Thymus (tissue), 11 donors: Measurements from ENCODE around the gene TCEANC2. TPM values are rescaled to one million over a fixed set of nuclear protein-coding genes. Genes with fewer than 3 reads are reported as not detected.

Experiments used
- DNase-seq, 9 donors: peaks; one replicate each; pipeline ENCODE4 v3.0.0-alpha.2; 2013; ENCODE audit warnings: low spot score in 9 of 9, low read depth in 6 of 9, missing footprints in 1 of 9
- H3K27ac ChIP-seq, 2 donors: one replicate each; pipeline ENCODE4 v1.5.1; 2013; ENCODE audit warnings: control low read depth in 1 of 2, low read depth in 1 of 2, low read length in 1 of 2, mild to moderate bottlenecking in 1 of 2, moderate library complexity in 1 of 2
- H3K27me3 ChIP-seq, 2 donors: one replicate each; pipeline ENCODE4 v1.5.1; 2013; ENCODE audit warnings: low read length in 1 of 2; ENCODE audit not compliant: control insufficient read depth in 2 of 2, insufficient read depth in 1 of 2
- H3K36me3 ChIP-seq, 2 donors: one replicate each; pipeline ENCODE4 v1.5.1; 2013; ENCODE audit warnings: low read length in 1 of 2, mild to moderate bottlenecking in 1 of 2, moderate library complexity in 1 of 2; ENCODE audit not compliant: control insufficient read depth in 2 of 2, insufficient read depth in 2 of 2
- H3K4me1 ChIP-seq, 2 donors: one replicate each; pipeline ENCODE4 v1.5.1; 2013; ENCODE audit warnings: low read length in 2 of 2; ENCODE audit not compliant: control insufficient read depth in 2 of 2, insufficient read depth in 2 of 2
- H3K4me3 ChIP-seq, 2 donors: one replicate each; pipeline ENCODE4 v1.5.1; 2013; ENCODE audit warnings: low read length in 2 of 2, control low read depth in 1 of 2, mild to moderate bottlenecking in 1 of 2
- H3K9me3 ChIP-seq, 2 donors: one replicate each; pipeline ENCODE4 v1.5.1; 2013; ENCODE audit warnings: low read length in 1 of 2, mild to moderate bottlenecking in 1 of 2; ENCODE audit not compliant: control insufficient read depth in 2 of 2, insufficient read depth in 1 of 2
- WGBS: extraction: QIAGEN DNeasy Blood & Tissue Kit; methylation state at CpG from one replicate; pipeline ENCODE4 v1.1.7; 2013; 5-methylcytosine and 5-hydroxymethylcytosine counted together
- polyA plus RNA-seq: library from polyadenylated mRNA; stranded (reverse); fragments of 200-250 nt; gene quantifications from one replicate; pipeline ENCODE4 v1.2.3, GENCODE V29; 2013
- total RNA-seq: library from RNA; stranded (reverse); fragments of 120-200 nt; gene quantifications from one replicate; pipeline ENCODE4 v1.2.4, GENCODE V29; 2013
- donor health status: healthy.

The TCEANC2 gene
- total and polyA plus RNA-seq, 2 donors = 4.0 to 5.2 TPM

DNA sequence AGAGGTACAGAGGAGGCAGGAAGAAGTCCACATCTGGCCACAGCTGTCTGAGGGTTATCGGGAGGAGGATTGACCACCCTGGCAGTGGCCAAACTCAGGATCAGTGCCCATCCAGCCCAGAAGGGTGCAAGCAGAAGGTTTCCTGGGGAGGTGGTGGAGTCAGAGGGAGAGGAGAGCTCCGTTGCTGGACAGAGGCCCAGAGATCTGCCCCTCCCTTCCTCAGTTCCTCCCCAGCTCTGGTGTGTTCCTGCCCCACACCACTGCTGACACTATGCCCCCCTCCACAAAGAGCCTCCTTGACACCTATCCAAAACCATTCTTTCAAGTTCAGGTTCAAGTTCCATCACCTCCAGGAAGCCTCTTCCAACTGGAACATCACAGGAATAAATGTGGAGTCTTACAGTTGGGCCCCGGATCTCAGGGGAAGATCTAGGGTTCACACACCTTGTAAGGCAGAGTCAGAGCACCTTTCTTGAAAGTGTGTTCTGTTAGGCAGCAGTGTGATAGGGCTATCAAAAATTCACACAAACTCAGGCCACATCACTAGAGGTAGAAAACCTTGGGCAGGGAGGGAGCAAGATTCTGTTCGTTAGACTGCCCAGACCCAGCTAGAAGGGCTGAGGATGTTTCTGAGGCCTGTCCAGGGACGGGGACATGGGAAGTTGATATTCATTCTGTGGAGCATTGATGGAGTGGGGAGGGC is 42.8 kb upstream of the TCEANC2 start:
- Histone ChIP-seq H3K36me3 (no peaks in the 10 kb centered on the region), H3K27ac (no peak overlapping the region), H3K9me3 (no peaks in the 10 kb centered on the region), H3K4me3 (no peak overlapping the region), H3K4me1 (no peaks in the 10 kb centered on the region), H3K27me3 (no peaks in the 10 kb centered on the region)
- DNase-seq = no peak
- WGBS = 87% methylated on average over 5 of the region's 5 CpGs

DNA sequence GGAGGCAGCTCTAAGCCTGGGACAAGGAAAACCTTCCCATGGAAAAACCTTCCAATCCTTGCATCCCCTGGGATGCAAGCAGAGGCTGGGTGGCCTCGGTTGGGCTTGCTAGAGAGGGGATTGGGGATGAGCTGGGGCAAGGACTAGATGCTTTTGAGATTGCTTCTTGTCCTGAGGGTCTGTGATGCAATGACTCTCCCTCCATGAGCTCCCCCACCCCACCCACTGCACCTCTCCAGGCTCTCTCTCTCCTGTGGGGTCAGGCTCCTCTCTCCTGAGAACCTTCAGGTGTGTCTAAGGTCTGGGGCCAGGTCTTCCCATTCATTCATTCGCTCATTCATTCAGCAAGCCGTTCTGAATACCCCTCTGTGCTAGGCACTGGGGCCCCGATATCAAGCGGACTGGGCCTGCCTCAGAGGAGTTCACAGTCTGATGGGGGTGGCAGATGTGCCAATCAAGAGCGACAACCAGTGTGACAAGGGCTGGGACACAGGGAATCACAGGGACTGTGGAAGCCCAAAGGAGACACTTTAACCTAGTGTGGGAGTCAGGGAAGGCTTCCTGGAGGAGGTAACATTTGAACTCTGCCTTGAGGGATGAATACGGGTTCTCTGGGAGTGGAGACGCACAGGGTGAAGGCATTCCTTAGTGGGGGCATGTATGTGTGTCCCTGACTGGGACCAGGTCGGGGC is 41.9 kb upstream of the TCEANC2 start:
- 94% methylated on average over 9 of the region's 9 CpGs for WGBS
- no peaks in the 10 kb centered on the region for H3K27me3 ChIP-seq
- no peaks in the 10 kb centered on the region for H3K4me1 ChIP-seq
- no peak overlapping the region for H3K4me3 ChIP-seq
- DNase-seq = no peak
- H3K27ac ChIP-seq = no peak overlapping the region
- H3K9me3 ChIP-seq = no peaks in the 10 kb centered on the region
- no peaks in the 10 kb centered on the region for H3K36me3 ChIP-seq

DNA sequence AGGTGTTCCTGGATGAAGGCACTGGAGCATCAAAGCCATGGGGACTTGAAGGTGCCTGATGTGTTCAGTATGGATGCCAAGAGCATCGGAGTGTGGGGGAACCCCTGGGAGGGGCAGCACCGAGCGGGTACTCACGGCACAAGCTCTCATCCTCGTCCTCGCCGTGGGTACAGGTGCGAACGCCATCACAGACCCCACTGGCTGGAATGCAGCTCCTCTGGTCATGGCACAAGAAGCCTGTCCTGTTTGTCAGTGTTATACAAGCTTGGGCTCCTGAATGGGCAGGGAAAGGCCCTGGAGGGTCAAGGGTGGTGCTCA is 41.4 kb upstream of the TCEANC2 start:
- H3K27me3 ChIP-seq = no peaks in the 10 kb centered on the region
- 96% methylated on average over 9 of the region's 9 CpGs for WGBS
- H3K9me3 ChIP-seq = no peaks in the 10 kb centered on the region
- H3K27ac ChIP-seq = no peak overlapping the region
- no peak overlapping the region for H3K4me3 ChIP-seq
- DNase-seq = no peak
- no peaks in the 10 kb centered on the region for H3K4me1 ChIP-seq
- no peaks in the 10 kb centered on the region for H3K36me3 ChIP-seq

DNA sequence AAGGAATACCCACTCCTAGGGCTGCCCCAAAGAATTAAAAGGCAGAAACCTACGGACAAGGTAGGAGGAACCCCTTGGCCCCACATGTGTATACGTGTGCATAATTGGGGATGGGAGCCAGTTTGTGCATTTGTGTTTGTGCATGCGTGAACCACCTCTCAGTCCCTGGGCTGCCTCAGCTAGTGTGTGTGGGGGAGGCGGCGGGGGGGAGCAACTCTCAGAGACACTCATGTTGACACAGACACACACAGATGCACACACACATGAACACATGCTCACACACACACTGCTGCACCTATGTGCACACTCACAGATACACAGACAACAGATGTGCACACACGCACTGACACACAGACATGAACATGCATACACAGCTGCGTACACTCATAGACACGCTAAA is 40.5 kb upstream of the TCEANC2 start:
- Histone ChIP-seq H3K27ac (no peak overlapping the region), H3K4me1 (no peaks in the 10 kb centered on the region), H3K9me3 (no peaks in the 10 kb centered on the region), H3K4me3 (no peak overlapping the region), H3K27me3 (peaks cover 0 to 7% of the 10 kb centered on the region in 2 donors), H3K36me3 (no peaks in the 10 kb centered on the region)
- no peak for DNase-seq
- WGBS = 96% methylated on average over 8 of the region's 8 CpGs

DNA sequence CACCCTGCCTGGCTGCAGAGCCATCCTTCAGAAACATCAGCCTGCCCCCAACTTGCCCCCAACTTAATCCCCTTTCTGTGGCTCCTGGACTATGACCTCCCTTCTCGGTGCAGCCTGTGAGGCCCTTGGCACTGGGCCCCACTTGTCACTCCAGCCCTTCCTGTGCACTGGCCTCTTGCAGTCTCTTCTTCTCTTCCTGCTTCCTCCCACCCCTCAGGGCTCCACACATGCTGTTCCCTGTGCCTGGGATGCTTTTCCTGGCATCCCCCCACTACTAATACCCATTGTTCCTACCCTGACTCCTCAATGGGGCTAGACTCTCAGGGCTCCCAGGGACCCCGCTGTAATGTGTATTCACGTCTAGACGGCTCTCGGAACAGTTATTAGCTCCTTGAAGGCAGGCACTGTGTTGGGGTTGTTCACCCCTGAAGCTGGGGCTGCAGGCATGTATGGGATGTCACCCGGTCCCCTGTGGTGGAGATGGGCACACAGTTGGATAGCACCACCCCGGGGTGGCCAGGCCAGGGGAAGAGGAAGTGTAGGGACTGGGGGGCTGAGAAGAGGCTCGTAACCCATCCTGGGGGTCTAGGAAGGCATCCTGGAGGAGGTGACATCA is 39.9 kb upstream of the TCEANC2 start:
- DNase-seq = no peak
- H3K9me3 ChIP-seq = no peaks in the 10 kb centered on the region
- 88% methylated on average over 8 of the region's 8 CpGs for WGBS
- no peaks in the 10 kb centered on the region for H3K36me3 ChIP-seq
- no peaks in the 10 kb centered on the region for H3K4me1 ChIP-seq
- H3K27me3 ChIP-seq = peaks cover 0 to 12% of the 10 kb centered on the region in 2 donors
- H3K27ac ChIP-seq = no peak overlapping the region
- H3K4me3 ChIP-seq = no peak overlapping the region

DNA sequence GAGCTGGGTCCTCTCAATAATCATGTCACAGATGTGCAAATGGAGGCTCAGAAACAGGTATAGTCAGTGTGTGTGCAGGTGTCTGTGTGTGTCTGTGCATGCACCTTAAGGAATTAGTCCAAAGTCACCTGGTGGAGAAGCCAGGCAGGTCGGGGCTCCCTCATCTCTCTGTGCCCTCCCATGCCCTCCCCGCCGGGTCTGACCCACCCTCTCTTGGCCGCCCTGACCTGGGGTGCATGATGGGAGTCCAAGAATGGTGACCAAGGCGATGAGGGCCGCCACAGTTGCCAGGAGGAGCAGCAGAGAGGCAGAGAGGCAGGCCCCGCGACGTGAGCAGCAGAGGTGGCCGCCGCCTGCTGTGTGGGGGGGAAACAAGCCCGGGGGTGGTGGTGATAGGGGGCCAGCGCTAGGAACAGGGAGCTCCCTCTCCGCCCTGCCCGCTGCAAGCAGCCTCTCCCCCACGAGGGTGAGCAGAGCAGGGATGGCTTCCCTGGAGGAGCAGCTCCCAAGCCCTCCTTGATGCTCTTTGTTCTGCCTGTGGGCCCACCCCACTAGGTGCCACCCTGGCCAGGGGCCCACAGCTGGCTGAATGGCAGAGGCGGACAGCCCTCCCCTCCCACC is 39.3 kb upstream of the TCEANC2 start:
- H3K9me3 ChIP-seq = no peaks in the 10 kb centered on the region
- H3K4me1 ChIP-seq = no peaks in the 10 kb centered on the region
- 88% methylated on average over 17 of the region's 17 CpGs for WGBS
- no peak overlapping the region for H3K27ac ChIP-seq
- no peak for DNase-seq
- H3K36me3 ChIP-seq = no peaks in the 10 kb centered on the region
- no peak overlapping the region for H3K4me3 ChIP-seq
- H3K27me3 ChIP-seq = peaks cover 0 to 12% of the 10 kb centered on the region in 2 donors

DNA sequence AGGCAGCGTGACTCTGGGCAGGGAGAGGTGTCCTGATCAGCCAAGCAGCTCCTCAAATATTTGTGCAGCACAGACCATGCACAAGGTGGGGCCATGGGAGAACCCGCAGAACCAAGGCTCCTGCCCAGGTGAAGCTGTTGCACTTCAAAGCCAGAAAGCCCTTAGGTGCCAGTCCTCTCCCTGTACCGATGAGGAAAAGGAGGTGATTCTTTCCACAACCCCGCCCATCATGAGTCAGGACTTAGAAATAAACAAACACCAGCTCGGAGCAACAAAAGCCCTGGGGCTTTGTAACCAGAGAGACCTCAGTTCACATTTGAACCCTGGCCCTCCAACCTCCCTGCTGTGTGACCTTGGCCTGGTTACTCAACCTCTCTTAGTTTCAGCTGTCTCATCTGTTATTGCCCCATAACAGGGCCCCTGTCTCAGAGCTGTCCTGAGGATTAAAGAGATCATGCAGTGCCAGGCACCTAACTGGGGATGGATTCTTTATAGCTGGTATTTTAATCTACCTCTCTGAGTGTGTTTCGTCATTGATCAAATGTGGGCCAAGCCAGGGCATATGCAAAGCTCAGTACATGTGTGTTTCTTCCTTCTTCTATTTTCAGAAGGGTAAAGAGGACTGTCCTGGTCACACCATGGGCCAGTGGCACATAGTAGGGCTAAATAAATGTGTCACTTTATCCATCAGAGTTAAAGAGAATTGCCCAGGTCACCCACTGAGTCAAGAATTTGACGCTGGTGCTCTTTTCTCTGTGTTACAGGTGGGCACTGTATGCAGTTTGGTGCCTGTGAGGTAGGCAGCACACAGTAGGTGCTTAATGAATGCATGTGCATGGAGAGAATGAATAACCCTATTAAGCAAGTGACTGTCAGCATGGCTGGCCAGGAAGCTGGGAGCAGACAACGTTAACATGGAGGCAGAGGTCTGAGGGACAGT is 36.8 kb upstream of the TCEANC2 start:
- Histone ChIP-seq H3K9me3 (no peaks in the 10 kb centered on the region), H3K4me3 (no peak overlapping the region), H3K27ac (no peak overlapping the region), H3K4me1 (no peaks in the 10 kb centered on the region), H3K36me3 (no peaks in the 10 kb centered on the region), H3K27me3 (peaks cover 0 to 12% of the 10 kb centered on the region in 2 donors)
- DNase-seq = no peak
- WGBS = 89% methylated on average over 8 of the region's 8 CpGs

DNA sequence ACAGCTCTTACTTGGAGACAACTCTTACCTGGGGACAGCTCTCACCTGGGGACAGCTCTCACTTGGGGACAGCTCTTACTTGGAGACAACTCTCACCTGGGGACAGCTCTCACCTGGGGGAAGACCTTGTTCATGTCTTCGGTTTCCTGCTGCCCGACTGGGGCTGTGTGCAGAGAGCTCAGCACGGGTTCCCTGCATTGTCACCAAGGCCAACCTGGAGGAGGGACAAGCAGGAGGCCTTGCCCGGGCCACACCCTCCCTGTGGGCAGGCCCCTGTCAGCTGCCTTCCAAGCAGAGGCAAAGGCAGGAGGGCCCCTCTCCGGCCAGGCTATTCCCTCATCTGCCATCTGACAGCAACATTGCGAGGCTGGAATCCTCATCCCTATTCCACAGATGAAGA is 35.4 kb upstream of the TCEANC2 start, which contains the start of gene LDLRAD1:
TSS of gene LDLRAD1 (minus strand) at position 208 of the 400 bp plus-strand sequence. CDS start at position 134, 74 bp downstream.
- Histone ChIP-seq H3K9me3 (no peaks in the 10 kb centered on the region), H3K27ac (no peak within 1 kb of the TSS), H3K4me3 (no peak within 1 kb of the TSS), H3K27me3 (peaks cover 0 to 12% of the 10 kb centered on the region in 2 donors), H3K36me3 (no peaks in the 10 kb centered on the region), H3K4me1 (no peaks in the 10 kb centered on the region)
- DNase-seq = no peak
- WGBS = 80% methylated on average over 6 of the region's 6 CpGs
